Measurements from ENCODE around the gene GABARAPL1. TPM values are rescaled to one million over a fixed set of nuclear protein-coding genes. Genes with fewer than 3 reads are reported as not detected.

Gene GABARAPL1
- total and polyA plus RNA-seq, 9 donors = 53.1 to 186 (median 96.1) TPM

DNA sequence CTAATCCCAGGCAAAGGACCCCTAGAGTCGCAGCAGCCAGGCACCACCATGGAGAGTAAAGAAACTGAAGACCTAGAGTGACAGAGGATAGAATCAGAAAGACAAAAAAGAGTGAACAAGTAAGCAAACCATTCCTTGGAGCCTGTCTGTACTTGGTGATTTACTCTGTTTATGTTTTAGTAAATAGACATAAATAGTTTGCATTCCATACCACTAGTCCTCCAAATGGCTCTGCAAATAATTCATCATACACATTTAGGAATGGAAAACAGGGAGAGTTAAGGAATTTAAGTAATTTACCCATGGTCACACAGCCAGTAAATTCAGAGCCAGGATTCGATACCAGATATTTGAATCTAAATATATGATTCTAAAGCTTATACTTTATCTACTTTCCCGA, 43.6 kb upstream of the GABARAPL1 start:
- H3K4me3 ChIP-seq = no peak overlapping the region
- WGBS, 3 donors = 27 to 37% (median 28%) methylated on average over 3 of the region's 3 CpGs
- no peak overlapping the region for H3K27ac ChIP-seq
- H3K4me1 ChIP-seq (ENCODE audit: insufficient read depth) = no peaks in the 10 kb centered on the region
- H3K9me3 ChIP-seq = no peaks in the 10 kb centered on the region
- DNase-seq = no peak
- no peak for TF ChIP-seq EP300 (IDR thresholded peaks at IDR 0.05)
- TF ChIP-seq, protein P1, sequence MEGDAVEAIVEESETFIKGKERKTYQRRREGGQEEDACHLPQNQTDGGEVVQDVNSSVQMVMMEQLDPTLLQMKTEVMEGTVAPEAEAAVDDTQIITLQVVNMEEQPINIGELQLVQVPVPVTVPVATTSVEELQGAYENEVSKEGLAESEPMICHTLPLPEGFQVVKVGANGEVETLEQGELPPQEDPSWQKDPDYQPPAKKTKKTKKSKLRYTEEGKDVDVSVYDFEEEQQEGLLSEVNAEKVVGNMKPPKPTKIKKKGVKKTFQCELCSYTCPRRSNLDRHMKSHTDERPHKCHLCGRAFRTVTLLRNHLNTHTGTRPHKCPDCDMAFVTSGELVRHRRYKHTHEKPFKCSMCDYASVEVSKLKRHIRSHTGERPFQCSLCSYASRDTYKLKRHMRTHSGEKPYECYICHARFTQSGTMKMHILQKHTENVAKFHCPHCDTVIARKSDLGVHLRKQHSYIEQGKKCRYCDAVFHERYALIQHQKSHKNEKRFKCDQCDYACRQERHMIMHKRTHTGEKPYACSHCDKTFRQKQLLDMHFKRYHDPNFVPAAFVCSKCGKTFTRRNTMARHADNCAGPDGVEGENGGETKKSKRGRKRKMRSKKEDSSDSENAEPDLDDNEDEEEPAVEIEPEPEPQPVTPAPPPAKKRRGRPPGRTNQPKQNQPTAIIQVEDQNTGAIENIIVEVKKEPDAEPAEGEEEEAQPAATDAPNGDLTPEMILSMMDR (IDR thresholded peaks at IDR 0.05) = no peak
- no peak for TF ChIP-seq POLR2A (IDR thresholded peaks at IDR 0.05)
- no peaks in the 10 kb centered on the region for H3K36me3 ChIP-seq
- intact Hi-C loops (cut with DNase I) = no loop called here
- no peaks in the 10 kb centered on the region for H3K27me3 ChIP-seq

DNA sequence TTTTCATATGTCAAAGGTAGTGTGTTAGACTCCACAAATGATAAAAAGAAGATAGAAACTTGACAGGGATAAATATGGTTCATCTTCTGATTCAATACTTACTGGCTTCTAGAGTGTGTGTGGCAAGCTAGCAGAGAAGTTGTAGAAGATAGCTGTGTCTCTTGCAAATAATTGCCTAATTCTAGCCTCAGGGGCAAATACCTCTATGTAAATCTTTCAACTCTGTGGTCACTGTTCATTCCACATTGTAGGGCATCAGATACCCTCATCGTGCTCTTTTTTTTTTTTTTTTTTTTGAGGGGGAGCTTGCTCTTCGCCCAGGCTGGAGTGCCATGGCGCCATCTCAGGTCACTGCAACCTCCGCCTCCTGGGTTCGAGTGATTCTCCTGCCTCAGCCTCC, 42.5 kb upstream of the GABARAPL1 start:
- 89 to 95% (median 91%) methylated on average over 5 of the region's 5 CpGs for WGBS, 3 donors
- Histone ChIP-seq H3K27ac (no peak overlapping the region), H3K4me3 (no peak overlapping the region), H3K36me3 (no peaks in the 10 kb centered on the region), H3K27me3 (no peaks in the 10 kb centered on the region), H3K9me3 (no peaks in the 10 kb centered on the region), H3K4me1 (ENCODE audit: insufficient read depth) (no peaks in the 10 kb centered on the region)
- TF ChIP-seq, protein P1 (IDR thresholded peaks at IDR 0.05) = no peak
- TF ChIP-seq EP300 (IDR thresholded peaks at IDR 0.05) (no peak), POLR2A (IDR thresholded peaks at IDR 0.05) (no peak)
- intact Hi-C loops (cut with DNase I) = no loop called here
- no peak for DNase-seq

DNA sequence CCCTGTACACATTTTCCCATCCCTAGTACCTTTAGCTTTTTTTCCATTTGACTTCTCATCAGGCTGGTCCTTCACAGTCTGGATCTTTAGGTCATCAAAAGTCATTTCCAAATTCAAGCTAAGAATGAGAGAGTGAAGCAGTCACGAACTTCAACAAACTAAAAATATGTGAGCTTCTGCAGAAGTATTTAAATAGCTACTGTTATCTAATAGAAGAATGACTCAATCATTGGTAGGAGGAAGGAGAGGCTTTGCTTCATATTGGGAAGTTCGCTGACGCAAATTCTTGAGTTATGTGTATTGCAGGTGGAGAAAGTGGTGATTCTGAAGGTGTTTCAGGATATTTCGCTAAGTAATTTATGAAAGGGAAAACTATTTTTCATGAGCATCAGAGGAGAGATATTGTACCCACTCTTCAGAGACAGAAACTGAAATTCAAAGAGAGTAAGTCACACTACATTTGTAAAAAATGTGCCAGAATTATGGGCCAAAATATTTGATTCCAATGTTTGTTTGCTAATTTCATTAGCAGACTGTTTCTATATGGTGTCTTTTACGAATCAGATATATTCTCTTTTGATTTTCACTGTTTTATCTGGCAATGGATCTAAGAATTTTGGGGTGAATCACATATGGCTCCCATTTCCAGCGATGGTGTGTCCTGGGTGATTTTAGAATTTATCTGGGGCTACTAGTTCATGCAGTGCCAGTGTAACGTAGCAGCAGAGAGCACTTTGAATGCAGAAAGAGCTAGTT, 40.5 kb upstream of the GABARAPL1 start, which contains the start of gene OLR1:
TSS of gene OLR1 (minus strand) at position 160 of the 756 bp plus-strand sequence. CDS start at position 105, 55 bp downstream.
- DNase-seq = no peak
- H3K4me3 ChIP-seq = no peak within 1 kb of the TSS
- no peaks in the 10 kb centered on the region for H3K4me1 ChIP-seq (ENCODE audit: insufficient read depth)
- no peak within 1 kb of the TSS for H3K27ac ChIP-seq
- no peaks in the 10 kb centered on the region for H3K9me3 ChIP-seq
- H3K27me3 ChIP-seq = no peaks in the 10 kb centered on the region
- intact Hi-C loops (cut with DNase I) = no loop called here
- H3K36me3 ChIP-seq = no peaks in the 10 kb centered on the region
- TF ChIP-seq EP300 (IDR thresholded peaks at IDR 0.05) = no peak
- TF ChIP-seq POLR2A (IDR thresholded peaks at IDR 0.05) = no peak
- TF ChIP-seq, protein P1 (IDR thresholded peaks at IDR 0.05) = no peak
- WGBS, 3 donors = 62 to 71% (median 70%) methylated on average over 7 of the region's 7 CpGs

DNA sequence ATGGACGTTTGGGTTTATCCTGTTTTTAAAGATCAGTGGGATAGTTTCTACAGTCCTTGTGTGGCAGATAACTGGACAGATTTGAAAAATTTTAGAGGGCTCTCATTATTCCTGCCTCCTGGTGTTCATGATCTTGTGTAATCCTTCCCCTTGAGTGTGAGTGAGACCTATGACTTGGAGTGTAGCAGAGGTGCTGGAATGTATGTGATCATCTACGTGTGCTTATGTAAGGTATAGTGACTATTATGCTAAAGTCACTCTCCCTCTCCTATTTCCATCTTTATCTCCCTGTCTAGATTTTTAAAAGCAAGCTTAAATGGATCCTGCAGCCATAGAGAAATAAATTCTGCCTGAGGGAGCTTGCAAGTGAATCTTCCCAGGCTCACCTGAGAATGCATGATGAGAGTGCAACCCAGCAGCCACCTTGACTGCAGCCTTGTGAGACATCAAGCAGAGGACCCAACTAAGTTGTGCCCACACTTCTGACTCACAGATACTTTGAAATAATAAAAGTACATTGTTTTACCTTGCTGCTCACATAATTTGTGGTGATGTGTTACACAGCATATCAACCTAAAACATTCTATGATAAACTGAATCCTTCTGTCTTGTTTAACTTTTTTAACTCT, 37.6 kb upstream of the GABARAPL1 start:
- 62 to 84% (median 68%) methylated on average over 2 of the region's 2 CpGs for WGBS, 3 donors
- no peak for DNase-seq
- intact Hi-C loops (cut with DNase I) = no loop called here
- Histone ChIP-seq H3K27me3 (no peaks in the 10 kb centered on the region), H3K27ac (no peak overlapping the region), H3K4me1 (ENCODE audit: insufficient read depth) (no peaks in the 10 kb centered on the region), H3K9me3 (no peaks in the 10 kb centered on the region), H3K4me3 (no peak overlapping the region), H3K36me3 (no peaks in the 10 kb centered on the region)
- TF ChIP-seq EP300 (IDR thresholded peaks at IDR 0.05) (no peak), POLR2A (IDR thresholded peaks at IDR 0.05) (no peak)
- TF ChIP-seq, protein P1 (IDR thresholded peaks at IDR 0.05) = no peak
